Hindlimb muscle (tissue), 1 donor: ENCODE results near the gene RNU1-1. TPM values are rescaled to one million over a fixed set of nuclear protein-coding genes. Genes with fewer than 3 reads are reported as not detected.
"Not testable (repeated sequence)": the region's sequence is repeated elsewhere in the genome, so short reads cannot be mapped to it uniquely, and the experiment has no call there.

Experiments used
- DNase-seq: peaks from one replicate; pipeline ENCODE4 v3.0.0-alpha.2; 2013
- polyA plus RNA-seq: library from polyadenylated mRNA; unstranded; fragments of 120-200 nt; gene quantifications from one replicate; pipeline ENCODE4 v1.2.1, GENCODE V29; 2013; ENCODE audit not compliant: insufficient read length

Gene RNU1-1
- polyA plus RNA-seq, result not detected

DNA sequence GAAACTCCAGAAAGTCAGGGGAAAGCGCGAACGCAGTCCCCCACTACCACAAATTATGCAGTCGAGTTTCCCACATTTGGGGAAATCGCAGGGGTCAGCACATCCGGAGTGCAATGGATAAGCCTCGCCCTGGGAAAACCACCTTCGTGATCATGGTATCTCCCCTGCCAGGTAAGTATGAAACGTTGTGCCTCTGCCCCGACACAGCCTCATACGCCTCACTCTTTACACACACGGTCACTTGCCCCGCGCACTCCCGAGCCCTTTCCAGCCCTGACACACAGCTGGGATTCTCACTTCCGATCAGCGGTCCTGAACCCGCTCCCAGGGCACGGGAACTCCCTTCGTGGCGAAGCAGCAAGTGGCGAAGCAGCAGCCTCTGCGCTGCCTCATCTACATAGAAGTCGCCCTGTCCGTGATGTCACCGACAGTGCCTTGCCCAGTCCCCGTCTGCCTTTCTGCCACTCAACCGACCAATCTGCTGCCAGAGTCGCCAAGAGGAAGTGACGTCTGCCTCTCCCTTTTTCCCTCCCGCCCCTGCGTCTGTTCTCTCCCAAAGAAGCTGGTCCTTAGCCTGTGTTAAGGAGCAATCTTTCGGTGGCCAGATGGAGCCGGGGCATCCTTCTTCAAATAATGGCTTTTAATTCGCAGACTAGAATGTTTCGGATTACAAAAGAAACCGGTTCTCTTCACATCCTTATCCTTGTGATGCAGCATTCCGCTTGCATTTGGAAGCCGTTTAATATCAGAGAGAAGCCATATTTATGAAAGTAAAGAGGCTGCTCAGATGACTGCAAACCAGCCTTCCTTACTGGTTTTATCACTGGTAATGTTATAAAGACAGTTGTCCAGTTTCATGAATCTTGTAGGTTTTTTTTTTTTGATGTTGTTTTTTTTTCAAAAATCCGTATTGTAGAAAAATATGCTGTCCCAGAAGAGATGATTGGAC lies at the start of gene RNU1-1:
Gene RNU1-1 (minus strand): TSS at position 179 of the 949 bp plus-strand sequence.
- peak; percentile 86 for DNase-seq

DNA sequence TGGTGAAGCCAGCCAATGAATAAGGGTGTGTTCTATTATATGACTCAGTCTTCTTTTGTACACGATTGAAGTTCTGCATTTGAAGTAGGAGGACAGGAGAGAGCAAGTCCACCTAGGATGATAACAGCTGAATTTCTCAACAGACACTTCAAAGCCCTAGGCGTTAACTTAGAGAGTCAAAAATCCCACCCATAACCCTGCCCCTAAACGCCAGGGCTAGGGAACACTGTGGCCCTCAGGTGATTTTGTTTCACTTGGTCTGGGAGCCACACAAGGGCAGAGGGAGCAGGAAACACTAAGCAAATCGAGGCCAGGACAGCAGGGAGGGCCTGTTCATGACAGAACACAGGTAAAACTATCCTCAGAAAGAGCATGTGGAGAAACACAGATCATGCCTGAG lies 47.0 kb upstream of the RNU1-1 start:
- not testable (repeated sequence) for DNase-seq

DNA sequence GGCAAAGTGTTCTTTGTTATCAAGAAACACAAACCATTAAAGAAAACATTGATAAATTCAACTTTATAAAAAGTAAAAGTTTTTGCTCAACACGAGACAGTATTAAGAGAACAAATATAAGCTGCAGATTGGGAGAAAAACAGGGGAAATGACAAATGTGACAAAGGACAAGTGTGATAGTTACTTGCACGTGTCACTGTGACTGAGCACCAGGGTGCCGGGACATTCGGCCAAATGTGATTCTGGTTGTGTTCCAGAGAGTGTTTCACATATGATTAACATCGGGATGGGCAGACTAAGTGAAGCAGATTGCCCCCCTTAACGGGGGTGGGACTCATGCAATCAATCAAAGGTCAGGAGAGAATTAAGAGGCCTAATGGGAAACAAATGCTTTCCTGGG lies 46.4 kb upstream of the RNU1-1 start:
- not testable (repeated sequence) for DNase-seq

DNA sequence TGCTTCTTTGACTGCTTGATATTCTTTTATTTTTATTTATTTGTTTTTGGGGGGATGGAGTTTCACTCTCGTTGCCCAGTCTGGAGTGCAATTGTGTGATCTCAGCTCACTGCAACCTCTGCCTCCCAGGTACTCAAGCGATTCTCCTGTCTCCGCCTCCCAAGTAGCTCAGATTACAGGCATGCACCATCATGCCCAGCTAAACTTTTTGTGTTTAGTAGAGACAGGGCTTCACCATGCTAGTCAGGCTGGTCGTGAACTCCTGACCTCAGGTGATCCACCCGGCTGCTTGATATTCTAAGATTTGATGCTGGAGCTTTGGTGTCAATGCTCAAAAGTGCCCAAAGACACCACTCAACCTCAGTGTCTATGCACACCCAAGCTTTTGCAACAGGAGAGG lies 45.6 kb upstream of the RNU1-1 start:
- DNase-seq, result not testable (repeated sequence)

DNA sequence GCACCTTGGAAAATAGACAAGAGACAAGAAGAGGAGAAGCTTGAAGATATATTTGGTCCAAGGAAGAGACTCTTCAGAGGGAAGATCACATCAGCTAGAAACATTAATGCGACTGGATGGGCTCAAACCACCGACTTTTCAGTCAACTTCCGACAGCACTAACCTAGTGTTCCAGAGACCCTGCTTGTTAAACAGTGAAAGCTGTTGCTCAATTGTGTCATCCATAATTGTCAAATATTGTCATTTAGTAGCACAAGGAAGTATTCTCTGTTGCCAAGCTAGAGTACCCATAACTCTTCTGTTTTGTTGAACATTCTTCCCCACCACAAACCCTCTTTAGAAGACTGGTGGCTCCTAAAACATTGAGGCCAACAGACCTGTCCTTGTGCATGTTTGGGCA lies 42.9 kb upstream of the RNU1-1 start:
- DNase-seq, result not testable (repeated sequence)

DNA sequence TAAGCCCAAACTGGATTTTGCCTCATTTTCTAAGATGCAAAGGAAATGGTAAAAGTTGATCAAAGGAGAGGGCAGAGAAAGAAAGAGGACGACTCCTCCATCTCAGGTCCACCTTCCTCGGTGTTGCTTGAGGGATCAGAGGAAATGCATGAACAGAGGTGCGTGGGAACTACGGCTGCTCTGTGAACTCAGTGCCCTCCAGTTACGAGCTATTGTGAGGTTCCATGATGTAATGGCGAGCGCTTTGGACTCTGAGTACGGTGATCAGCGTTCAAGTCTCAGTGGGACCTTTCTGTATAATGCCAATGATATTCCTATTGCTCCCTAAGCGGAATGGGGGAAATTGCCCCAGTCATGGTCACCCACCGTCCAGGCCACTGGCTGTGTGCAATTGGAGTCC lies 39.2 kb upstream of the RNU1-1 start:
- DNase-seq, result not testable (repeated sequence)

DNA sequence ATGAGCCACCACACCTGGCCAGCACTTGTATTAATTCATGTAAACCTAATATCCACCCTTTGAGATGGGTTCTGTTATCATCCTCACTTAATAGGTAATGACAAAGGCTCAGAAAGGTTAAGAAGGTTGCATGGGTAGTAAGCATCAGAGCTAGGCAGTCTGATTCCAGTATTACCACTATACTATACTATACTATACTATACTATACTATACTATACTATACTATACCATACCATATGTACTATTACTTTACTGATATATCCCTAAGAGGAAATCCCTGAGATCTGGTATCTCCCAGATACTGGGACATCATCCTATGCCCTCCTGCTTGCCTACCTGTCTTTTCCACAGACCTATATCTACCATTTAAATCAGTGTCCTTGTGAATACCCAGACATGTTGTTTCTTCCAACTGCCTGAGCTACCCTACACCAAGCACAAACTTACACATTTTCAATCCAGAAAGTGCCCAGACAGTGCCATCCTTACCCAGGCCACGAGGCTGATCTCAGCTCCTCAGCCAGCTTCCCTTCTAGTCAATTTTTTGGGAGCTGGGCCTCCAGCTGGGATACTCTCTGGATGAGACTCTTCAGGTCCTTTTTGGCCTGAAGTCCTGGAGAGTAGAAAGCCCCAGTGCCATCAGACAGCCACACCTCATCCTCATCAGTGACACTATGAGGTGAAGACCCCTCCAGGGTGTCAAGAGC lies 36.3 kb upstream of the RNU1-1 start:
- DNase-seq, result not testable (repeated sequence)

DNA sequence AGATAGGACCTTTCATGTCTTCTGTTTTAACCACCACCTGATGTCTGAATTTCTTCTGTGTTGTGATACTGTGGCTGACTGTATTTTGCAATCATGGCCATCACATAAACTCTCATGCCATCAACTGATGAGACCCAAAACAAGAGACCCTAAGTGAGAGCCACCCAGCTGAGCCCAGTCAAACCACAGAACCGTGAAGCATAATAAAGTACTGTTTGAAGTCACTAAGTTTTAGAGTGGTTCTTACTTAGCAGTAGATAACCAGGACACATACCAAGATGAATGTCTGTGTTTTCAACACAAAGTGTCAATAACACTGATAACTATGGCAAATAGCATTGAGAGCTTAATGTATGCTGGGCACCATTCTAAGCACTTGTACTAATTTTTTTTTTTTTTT lies 35.5 kb upstream of the RNU1-1 start:
- not testable (repeated sequence) for DNase-seq

DNA sequence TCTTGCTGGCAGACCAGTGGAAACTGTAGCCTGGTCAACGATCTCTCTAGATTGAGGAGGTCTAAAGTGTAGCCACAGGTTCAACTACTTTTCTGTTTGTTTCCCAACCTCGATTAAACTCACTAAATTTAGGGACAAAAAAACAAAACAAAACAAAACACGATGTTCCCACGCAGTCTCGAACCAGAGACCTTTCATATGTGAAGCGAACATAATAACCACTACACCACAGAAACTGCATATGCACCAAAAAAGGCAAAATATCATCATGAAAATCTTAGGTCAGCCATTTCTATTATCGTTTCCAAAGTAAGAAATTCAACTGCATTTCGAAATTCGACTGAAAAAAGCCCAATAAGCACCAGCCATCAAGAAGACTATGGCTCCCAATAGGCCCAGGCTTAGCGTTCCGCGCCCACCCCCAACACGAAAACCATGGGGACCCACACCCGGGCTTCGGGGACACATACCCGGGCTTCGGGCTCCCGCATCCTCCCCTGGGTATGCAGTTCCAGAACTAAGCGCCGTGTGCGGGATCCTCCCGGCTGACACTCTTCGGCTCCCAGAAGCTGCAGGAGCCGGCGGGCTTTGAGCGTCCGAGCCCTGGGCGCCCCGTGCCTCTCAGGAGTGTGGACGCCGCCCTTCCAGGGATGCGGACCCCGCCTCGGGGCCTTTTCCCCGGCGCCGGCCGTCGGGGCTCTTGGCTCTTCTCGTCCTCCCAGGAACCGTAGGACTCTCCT lies 33.6 kb upstream of the RNU1-1 start:
- not testable (repeated sequence) for DNase-seq

DNA sequence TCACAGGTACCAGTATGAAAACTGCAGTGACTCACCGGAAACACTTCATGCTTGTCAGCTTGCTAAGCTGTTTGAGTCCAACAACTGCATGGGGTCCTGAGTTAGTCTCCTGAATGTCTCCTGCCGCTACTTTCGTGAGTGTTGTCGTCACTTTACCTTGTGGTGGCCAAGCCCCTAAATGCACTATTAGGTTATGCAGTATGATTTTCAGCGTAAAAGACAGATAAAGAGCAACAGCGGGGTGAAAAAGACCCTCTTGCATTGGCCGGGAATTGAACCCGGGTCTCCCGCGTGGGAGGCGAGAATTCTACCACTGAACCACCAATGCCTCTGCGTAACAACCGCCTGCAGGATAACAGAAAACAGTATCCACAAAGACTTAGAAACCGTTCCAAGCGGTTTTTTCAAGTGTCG lies 31.6 kb upstream of the RNU1-1 start:
- peak; percentile 10 for DNase-seq

DNA sequence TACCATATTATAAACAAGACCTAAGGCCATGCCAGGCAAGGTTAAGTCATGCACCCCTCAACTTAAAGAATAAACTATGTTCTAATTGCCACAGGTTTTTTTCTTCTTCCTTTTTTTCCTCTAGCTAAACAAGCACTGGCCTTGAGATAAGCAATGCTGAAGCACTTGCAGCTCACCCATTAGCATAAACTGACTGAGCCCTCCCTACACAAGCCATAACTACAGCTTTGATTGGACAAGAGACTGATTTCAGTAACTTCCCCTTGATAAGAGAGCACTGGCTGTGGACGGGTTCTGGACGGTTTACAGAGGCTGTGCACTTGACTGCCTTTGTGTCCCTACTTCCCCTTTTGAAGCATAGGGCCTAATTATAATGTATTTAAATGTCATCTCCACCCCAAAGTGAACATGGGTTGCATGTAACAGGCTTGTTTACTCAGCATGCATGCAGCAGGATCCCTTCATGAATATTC lies 26.4 kb upstream of the RNU1-1 start:
- DNase-seq, result not testable (repeated sequence)

DNA sequence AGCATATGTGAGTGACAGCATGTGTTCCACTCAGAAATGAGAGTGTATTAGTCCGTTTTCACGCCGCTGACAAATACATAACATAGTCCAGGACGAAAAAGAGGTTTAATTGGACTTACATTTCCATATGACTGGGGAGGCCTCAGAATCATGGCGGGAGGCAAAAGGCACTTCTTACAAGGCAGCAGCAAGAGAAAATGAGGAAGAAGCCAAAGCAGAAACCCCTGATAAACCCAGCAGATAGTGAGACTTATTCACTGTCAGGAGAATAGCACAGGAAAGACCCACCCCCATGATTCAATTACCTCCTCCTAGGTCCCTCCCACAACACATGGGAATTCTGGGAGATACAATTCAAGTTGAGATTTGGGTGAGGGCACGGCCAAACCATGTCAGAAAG lies 23.4 kb upstream of the RNU1-1 start:
- not testable (repeated sequence) for DNase-seq

DNA sequence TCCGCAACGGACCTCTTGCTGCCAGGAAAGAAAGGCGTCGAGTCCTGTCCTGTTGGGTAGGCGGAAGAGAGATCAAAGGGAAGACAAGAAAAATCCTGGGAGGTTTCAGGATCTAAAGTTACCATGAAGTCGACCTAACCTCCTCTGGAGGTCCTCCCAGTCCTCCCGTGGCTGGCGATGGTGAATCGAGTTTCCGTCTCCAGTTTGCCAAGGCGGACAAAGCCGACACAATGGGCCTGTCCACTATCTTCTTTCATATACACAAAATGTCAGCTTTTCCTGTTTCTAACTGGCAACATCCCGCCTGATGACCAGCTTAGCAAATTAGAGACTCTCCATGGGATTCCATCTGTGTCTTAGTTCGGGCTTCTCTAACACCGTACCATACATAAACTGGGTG lies 22.7 kb upstream of the RNU1-1 start:
- not testable (repeated sequence) for DNase-seq

DNA sequence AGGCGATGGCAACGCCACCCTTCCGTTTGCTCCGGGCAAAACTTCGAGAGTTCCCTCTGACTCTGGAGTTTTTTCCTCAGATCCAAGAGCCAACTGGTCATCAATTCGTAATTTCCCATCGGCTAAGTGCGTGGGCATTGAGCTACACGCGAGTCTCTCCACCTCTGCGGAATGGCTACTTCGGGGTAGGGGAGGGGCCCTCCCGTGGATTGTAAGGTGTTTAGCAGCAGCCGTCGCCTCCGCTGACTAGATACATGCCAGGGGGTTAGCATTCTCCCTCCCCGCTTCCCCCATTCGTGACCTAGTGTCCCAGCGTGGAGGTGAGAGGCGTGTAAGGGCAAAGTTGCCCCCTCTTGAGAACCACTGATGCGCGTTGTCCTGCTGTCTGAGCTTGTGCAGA lies 21.8 kb upstream of the RNU1-1 start:
- not testable (repeated sequence) for DNase-seq

DNA sequence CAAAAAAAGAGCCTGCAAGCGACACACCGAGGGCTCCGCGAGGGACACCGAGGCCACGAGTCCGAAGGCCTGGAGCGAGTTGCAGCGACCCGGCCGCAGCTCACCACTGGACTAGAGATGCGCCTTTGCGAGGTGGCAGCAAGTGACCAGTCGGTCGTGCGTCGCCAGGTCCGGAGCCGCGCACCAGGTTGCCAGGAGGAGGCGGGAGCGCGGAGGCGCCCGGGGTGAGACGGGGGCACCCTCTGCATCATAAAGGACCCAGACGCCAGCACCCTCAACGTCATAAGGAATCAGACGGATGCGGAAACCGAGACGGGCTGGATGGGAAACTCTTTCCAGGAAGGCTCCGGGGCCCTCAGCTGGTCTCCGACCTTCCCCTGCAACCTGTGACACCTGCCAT lies 21.4 kb upstream of the RNU1-1 start:
- DNase-seq, result not testable (repeated sequence)

DNA sequence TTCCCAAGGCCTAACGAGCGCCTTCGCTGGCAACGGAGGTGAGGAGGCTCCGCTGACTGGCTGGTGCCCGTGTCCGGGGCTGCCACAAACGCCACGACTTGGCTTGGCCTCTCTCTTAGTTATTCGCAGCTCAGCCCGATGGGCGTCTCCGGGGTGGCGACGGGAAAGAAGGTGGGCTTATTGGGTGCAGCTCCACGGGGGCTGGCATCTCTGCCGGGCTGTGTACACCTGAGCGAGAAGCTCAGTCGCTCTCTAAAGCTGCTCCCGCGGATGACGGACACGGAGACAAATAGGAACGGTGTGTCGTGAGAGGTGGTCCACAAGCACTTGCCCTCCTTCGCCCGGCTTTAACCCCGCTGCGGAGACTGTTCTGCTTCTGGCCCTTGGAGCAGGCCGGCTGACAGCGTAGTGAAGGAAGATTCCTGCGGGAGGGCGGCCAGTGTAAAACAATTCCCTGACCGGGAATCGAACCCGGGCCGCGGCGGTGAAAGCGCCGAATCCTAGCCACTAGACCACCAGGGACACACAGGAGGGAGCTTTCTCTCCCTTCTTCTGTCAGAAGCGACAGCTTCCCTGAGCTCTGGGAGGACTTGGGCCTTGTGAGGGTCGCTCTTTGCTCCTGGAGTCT lies 20.9 kb upstream of the RNU1-1 start:
- DNase-seq, result not testable (repeated sequence)

DNA sequence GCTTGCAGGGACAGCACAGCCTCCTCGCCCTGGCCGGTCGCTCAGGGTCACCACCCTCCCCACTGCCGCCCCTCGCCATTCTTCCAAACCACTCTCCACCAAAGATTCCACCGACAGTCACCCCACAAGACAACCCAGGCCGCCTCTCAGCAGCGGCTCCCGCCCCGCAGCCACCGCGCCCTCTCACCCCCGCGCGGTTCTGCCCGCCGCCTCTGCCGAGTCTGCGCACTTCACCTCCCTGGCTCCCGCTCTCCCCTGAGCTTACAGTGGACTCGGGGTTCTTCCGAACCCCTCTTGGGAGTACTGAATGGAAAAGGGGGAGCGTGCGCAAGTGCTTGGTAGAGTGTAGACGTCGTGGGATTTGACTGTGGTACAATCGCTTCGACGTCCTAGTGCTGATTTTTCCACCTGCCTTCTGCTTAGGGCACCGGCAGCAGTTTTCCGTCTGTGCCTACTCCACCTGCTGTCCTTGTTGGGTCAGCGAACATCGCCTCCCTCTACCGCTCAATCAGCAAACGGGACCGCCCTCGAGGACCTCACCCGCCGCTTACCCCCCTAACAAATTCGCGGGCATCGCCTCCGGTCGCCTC lies 20.2 kb upstream of the RNU1-1 start:
- not testable (repeated sequence) for DNase-seq

DNA sequence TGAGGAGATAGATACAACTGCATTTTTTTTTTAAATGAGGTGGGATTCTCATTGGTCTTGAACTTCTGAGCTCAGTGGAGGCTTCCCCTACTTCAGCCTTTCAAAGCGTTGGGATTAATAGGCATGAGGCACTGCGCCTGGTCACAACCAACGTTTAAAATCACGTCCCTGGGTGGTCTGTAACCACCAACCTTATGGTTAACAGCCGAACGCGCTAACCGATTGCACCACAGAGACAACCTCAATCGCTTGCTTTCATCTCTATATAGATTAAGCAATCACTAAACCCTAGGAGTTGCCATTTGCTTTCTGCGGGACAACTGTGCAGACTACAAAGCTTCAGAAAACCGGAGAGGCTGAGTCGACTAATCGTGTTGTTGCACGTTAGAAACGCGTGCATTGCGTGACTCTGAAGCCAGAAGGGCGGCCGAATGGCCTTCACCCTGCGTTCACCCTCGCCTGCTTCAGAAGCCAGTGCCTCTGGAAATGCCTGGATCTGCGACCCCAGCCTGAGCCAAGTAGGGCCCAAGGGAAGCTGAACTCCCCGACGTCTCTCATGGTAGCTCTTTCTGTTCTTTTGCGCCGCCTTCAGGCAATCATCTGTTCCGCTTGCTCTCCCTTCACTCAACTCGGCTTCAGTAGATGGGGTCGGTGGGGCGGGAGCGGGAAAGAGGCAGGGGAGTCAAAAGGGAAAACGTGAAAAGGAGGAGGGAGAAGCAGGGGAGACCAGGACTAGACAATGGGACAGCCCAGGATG lies 18.3 kb upstream of the RNU1-1 start:
- not testable (repeated sequence) for DNase-seq

DNA sequence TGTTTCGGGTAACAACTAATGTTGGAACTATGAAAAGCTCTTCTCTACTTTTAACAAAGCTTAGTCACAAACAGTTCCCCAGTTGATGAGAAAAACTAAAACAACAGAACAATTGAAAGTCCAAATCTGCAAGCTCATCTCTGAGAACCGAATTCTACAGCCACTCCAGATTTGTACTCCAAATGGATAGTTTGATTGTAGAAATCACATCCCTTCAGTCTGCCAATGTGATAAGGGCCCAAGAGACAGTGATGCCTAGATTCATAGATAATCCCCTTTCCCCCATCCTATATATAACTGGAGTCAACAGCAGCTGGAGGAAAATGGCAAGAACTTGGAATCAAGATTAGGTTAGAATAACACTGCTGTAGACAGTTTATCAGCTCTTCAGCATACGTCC lies 14.3 kb upstream of the RNU1-1 start:
- DNase-seq, result not testable (repeated sequence)

DNA sequence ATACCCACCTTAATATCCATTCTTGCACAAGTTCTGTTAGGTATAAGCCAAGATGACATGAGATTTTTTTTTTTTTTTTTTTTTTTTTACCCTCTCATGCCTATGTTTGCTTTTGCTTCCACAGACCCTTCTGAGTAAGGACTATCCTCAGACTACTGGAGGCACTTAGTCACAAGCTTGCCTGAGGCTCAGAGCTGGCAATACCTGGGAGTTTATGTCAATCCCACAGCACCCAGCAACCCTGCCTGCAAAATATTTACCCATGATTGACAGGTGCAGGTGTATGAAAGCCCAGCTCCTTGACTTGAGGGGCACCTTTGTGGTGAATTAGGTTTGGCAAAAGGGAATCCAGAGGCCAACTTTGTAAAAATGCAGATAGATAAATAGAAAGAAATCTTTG lies 11.7 kb upstream of the RNU1-1 start:
- DNase-seq, result not testable (repeated sequence)

DNA sequence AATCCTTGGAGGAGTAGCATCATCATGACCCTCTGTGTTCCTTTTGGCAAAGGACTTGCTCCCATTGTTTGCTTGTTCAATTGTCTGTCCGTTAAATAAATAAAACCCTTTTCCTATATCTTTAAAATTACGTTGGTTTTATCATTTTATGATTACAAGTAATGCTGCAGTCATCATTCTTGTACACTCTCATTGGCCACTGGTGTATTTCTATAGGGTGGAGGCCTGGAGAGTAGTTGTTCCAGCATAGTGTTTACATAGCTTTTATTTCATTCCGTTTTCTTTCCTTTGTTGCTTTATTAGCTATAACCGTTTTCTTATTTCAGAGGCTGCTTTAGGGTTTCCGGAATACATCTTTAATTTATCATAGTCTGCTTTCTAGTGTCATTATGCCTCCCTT lies 7.6 kb upstream of the RNU1-1 start:
- DNase-seq, result not testable (repeated sequence)
